Measurements from ENCODE around the gene NFATC1.

The NFATC1 gene

DNA sequence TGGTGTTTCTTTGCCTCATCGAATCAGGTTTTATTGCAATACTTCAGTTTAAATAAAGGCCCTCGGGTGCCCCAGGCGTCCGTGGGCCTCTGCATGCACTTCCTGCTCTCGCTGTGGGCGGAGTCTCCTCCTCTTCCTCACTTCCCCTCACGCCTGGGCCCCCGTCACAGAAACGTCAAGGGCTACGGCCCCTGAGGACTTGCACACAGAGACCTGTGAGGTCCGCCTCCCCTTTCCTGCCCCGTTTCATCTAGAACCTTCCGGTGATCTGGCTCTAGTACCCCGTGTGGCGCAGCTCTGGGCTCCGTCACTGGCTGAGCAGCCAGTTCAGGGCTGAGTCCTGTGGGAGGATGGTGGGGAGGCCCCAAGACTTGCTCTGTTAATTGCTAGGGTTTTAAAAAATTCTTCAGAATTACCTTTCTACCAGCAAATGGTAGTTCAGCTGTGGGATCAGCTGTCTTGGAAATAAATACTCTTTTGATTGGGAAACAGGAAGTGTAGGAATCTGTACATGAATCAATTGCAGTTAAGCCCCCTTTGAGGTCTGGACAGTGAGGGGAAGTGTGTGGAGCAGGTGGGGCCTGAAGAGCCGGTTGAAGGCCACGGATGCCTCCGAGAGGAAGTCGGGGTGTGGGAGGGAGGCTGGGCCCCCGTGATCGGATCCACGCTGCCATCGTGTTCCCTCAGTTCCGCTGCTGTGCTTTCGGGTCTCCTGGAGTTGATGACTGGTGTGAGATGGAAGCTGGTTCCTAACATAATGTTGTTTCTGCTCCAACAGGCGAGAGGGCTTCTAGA is 10.2 kb downstream of the NFATC1 start:
- DNase-seq, result no peak

DNA sequence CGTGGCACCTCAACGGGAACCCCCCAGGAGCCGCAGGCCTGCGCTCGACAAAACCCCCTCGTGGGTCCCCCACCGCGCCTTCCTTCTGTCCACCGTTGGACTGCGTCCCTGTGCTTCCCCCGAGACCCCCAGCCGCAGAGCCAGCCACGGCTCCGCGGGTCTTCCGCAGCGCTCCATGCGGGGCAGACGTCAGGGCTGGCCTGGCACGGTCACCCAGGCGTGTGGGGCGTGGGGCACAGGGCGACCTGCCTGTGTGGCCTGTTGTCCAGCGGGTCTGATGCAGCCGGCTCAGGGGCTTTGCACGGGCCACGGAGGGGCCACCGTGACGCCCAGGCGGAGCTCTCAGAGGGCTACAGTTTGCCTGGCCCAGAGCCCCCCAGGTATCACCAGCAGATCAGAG is 11.0 kb downstream of the NFATC1 start:
- no peak for DNase-seq

DNA sequence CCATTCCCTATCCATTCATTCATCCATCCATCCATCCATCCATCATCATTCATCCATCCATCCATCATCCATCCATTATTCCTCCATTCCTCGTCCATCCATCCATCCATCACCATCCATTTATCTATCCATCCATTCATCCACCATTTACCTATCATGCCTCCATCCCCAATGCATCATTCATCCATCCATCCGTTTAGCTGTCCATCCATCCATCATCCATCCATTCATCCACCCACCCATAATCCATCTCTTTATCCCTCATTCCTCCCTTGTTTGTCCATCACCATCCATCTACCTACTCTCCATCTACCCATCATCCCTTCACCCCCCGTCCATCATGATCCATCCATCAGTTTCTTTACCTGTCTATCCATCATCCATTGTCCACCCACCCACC is 13.6 kb downstream of the NFATC1 start:
- DNase-seq, result no peak

DNA sequence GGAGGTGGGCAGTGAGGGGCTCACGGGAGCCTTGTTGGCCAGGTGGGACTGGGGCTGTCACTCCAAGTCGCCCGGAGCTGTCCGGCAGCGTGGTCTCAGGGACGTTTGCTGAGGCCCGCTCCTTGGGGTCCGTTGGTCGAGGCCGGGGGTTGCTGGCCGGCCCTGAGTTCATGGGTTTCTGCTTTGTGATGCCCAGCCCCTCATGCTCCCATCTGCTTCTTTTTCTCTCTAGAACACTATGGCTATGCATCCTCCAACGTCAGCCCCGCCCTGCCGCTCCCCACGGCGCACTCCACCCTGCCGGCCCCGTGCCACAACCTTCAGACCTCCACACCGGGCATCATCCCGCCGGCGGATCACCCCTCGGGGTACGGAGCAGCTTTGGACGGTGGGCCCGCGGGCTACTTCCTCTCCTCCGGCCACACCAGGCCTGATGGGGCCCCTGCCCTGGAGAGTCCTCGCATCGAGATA is 14.5 kb downstream of the NFATC1 start:
- no peak for DNase-seq

DNA sequence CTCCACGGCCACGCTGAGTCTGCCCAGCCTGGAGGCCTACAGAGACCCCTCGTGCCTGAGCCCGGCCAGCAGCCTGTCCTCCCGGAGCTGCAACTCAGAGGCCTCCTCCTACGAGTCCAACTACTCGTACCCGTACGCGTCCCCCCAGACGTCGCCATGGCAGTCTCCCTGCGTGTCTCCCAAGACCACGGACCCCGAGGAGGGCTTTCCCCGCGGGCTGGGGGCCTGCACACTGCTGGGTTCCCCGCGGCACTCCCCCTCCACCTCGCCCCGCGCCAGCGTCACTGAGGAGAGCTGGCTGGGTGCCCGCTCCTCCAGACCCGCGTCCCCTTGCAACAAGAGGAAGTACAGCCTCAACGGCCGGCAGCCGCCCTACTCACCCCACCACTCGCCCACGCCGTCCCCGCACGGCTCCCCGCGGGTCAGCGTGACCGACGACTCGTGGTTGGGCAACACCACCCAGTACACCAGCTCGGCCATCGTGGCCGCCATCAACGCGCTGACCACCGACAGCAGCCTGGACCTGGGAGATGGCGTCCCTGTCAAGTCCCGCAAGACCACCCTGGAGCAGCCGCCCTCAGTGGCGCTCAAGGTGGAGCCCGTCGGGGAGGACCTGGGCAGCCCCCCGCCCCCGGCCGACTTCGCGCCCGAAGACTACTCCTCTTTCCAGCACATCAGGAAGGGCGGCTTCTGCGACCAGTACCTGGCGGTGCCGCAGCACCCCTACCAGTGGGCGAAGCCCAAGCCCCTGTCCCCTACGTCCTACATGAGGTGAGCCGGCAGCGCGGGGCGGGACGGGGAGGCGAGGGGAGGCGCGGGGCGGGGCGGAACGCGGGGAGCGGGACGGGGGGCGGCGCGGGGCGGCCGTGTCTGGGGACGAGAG is 15.2 kb downstream of the NFATC1 start:
- DNase-seq, result no peak

DNA sequence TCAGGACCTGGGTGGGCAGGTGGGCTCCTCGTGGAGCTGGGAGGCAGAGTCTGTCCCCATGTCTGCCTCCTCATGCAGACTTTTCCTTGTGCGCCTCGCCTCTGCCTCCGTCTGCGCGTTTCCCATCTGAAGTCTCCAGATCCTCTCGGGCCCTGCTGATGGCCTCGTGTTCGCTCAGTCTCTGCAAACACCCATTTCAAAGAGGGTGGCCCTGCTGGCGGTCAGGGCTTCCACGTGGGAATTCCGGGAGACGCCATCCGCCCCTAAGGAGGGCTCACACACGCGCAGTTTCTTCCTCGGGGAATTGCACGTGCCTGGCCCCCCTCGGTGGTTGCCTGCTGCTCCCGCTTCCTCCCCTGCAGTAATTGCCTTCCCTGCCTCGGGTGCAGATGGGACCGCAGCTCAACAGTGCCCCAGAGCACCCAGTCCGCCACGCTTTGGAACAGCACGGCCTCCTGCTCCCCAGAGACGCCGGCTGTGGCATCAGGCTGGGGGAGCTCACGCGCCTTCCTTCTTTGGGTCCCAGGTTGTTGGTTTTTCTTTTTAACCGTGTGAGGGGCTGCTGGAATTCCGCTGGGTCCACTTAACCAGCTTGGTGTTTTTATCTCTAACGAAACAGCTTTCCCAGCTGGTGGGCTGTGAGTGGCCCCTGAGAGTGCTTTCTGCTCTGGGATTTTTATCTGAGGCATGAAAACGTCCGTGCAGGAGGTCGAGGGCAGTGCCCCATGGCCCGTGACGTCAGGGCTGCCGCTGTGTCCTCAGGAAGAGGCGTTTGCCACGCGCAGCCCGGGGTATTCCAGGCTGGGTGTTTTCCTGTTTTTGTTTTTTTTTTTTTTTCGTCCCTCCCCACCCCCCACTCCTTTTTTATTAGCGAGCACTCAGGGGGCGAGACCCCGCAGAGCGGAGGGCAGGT is 16.1 kb downstream of the NFATC1 start:
- DNase-seq, result no peak

DNA sequence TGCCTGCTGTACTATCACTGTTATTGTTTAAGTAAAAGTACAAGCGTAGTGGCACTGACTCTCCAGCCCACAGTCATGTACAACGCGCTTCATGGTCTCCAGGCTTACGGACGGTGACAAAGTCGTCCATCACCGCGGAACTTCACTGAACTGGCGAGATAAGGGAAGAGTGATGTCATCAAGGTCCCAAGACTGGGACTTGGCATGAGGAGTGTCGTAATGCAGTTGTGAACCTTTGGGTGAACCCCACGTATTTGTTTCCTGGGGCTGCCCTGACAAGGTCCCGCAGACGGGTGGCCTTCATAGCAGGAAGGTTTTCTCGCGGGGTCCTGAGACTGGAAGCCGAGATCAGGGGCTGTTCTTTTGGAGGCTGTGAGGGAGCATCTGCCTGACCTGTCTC is 17.3 kb downstream of the NFATC1 start:
- no peak for DNase-seq

DNA sequence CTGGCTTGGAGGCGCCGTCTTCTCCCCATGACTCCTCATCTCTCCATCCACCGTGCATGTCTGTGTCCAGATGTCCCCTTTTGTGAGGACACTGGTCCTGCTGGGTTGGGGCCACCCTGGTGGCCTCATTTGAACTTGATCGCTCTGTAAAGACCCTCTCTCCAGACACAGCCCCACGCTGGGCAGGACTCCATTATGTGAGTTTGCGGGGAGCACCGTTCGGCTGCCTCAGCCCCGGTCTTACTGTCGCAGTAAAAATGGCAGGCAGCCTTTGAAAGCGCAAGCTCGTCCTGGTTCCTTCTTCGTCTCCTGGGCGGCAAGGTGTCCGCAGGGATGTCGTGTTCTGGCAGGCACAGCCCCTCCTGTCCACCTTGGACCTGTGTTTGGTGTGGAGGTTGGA is 17.7 kb downstream of the NFATC1 start:
- no peak for DNase-seq

DNA sequence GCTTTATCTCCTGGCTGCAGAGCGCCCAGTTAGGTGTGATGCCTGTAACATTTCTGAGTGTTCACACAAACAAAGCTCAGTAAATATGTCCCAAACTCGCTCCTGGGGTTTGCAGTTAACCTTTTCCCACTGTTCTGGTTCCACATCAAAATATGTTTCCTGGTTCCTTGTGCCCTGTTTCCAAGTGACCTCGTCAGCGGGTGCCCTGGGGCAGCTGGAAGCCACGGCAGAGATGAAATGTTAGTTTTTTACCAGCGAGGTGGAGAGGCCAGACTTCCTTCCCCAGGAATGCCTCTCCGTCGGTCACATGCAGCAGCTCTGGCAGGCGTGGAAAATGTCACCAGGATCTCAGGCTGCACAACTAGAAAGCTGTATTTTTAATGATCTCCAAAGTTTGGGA is 18.2 kb downstream of the NFATC1 start:
- DNase-seq, result no peak

DNA sequence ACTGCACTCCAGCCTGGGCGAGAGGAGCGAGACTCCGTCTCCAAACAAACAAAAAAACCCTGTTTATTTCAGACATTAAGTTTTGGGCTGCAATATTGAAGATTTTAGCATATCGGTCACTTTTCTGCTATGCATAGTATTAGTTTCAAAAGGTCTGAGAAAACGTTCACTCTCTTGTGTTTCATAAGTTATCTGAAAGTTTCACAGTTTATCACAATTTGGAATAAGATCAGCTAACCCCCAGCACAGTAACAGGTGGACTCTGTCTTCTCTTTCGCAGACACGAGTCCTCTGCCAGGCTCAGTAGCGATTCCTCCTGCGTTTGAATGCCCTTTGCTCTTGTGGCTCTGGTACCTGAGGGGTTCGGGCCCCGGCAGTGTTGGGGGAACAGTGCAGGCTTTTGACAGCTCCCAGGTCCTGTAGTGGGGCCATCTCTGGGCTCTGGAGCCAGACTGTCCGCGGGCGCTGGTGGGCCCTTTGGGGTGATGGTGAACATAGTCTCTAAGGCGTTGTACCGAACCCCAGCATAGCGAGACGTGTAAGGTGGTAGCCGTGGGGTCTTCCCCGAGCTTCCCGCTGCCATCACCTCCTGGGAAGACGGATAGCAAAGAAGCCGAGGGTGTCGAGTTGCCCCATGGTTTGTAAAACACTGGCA is 20.4 kb downstream of the NFATC1 start:
- DNase-seq, result no peak

DNA sequence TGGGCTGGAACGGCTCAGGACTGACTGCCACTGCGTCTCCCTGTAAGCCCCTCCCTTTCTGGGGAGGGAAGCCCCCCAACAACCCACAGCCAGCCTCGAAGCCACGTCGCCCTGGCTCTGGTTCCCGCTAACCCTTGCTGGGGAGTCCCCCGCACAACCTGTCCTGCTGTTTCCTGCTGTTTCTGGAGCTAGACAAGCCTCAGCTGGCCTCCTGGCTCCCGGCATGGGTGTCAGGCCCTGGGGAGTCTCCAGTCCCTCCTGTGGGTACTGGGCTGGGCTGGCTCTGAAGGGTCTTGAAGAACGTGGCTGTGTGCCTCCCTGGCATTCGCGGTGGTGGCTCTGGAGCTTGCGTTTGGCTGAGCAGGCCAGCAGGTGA is 20.9 kb downstream of the NFATC1 start:
- no peak for DNase-seq

DNA sequence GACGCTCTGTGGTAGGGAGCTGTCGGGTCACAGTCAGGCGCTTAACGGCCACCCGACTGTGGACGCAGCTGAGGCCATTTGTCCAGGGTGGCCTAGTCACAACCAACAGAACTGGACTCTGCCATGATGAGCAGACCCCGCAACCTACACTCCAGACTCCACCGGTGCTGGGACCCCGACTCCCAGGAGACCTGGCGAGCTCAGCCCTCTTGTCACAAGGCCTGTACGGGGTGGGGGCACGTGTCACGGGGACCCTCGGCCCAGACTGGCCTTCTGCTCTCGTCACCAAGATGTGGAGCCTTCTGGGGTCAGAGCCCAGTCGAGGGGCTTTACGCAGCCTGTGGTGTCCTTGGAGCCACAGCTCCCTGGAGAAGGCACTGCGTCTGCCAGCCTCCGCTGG is 22.5 kb downstream of the NFATC1 start:
- no peak for DNase-seq

DNA sequence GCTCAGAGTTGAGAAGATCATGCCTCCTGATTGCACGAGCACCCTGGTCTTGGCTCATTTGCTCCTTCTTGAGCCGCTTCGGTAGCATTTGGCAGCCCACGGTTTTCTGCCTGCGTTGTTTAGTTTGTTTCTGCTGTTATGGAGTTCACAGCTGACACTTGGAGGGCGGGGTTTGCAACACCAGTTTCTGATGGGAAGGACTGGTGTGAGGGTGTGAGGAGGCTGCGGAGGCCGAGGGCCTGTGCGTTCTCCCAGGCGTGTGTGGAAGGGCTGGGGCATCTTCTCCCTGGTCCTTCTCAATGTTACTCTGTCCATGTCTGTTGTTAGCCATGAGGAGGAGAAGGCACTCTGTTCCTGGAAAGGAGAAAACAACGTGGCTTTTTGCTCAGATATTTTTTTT is 22.9 kb downstream of the NFATC1 start:
- DNase-seq, result no peak

DNA sequence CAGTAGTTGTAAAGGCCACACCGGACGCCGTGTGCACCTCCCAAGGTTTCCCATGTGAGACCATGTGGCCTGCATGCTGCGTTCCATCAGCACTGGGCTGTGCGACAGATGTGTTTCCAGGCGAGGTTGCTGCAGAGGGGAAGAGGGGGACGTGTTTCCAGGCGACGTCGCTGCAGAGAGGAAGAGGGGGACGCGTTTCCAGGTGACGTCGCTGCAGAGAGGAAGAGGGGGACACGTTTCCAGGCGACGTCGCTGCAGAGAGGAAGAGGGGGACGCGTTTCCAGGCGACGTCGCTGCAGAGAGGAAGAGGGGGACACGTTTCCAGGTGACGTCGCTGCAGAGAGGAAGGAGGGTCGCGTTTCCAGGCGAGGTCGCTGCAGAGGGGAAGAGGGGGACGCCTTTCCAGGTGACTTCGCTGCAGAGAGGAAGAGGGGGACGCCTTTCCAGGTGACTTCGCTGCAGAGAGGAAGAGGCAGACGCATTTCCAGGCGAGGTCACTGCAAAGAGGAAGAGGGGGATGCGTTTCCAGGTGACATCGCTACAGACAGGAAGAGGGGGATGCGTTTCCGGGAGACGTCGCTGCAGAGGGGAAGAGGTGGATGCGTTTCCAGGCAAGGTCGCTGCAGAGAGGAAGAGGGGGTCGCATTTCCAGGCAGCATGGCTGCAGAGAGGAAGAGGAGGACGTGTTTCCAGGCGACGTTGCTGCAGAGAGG is 24.5 kb downstream of the NFATC1 start:
- DNase-seq, result no peak

DNA sequence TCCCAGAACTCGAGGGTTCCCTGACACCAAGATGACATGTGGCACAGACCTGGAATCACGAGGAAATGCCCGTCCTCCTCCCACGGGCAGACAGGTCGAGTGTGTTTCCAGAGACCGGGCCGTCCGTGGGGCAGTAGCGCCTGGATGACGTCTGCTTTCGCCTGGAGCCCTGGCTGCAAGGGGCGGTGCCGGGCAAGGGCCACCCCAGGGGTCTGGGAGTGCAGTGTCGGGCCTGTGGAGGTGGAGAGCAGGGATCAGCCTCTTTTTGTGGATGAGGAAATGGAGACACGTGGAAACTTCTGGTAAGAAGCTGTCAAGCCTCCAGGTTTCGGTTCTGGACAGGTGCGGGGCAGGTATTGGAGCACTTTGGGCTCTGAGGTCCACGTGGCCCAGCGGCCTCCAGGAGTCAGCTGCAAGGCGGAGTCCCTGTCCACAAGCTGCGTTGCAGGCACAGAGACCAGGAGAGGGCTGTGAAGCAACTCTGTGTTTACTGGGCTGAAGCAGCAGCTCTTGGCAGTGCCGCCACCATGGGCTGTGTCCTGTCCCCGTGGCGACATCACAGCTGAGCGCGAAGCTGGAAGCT is 25.6 kb downstream of the NFATC1 start:
- no peak for DNase-seq

DNA sequence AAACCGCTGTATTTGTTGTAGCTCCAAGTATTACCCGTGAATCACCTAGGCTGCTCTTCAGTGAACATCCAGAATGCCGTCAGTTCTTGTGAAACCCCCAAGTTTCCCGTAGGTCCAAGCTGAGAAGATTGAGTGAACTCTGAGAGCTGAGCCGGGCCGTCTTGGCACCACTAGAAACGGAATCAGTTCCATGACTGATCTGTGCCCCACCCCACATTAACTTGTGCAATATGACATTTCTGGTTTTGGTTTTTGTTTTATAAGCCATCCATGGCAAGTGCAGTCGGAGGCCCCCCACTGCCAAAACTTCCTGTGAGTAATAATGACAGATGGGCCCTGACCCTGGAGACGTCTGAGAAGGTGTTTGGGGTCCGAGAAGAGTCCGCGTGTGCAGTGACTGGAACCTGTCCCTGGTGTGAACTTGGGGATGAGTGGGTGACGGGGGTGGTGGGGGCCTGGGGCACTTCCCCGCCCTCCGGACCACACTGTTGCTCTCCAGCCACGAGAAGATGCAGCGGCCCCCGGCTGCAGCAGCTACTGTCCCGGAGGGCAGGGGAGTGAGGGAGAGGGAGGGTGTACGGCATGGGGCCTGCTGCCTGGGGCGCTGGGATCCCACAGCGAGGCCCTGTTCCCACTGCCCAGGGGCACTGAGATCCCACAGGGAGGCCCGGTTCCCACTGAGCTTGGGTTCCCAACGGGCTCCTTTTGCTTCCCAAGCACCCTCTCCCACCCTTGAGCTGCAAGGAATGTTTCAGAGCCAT is 26.5 kb downstream of the NFATC1 start:
- no peak for DNase-seq

DNA sequence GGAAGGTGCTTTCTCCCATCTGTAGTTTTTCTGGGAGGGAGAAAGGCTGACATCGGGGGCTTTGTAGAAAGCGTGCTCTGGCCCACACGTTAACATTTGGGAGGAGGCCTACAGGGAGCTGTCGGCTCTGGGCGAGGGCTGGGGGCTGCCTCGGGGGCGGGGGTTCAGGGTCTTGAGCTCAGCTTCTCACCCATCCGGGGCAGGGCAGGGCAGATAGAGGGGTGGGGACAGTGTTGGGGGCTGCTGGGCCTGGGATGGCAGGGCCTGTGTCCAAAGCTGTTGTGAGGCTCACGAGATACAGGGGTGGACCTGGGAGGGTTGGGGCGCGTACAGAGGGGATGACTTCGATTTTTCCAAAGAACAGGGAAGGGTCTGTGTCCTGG is 27.0 kb downstream of the NFATC1 start:
- DNase-seq, result no peak

DNA sequence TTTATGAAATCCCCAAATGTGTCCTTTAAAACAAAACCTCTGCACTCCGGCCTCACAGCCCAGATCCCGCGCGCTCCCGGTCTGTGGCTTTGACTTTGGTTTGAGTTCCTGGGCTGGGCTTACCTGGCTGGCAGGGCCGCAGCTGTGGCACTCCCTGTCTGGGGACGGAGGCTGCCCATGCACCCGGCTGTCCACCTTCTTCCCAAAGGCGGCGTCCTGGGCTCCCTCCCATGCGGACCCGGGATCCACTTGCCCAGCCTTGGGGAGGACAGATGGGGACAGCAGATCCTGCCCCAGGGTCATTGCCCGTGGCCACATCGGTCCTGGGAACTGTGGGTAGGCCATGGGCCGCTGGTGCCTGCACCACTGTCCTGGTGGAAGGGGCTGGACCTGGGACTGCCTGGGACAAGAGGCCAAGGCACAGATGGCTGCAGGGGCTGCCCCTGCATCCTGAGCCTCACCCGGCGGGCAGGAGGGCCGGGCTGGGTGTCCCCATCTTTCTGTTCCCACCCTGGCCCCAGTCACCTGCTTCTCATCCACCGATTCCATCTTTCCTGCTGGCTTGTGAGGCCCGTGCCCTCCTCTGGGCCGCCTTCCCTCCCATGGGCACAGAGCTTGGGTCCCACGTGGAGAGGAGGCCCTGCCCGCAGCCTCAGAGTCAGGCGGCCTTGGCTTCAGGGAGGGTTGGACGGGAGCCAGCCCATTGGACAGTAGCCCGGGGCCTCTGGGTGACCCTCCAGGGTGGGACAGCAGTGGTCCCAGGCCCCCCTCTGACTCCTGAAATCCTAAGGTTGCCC is 27.7 kb downstream of the NFATC1 start:
- no peak for DNase-seq

DNA sequence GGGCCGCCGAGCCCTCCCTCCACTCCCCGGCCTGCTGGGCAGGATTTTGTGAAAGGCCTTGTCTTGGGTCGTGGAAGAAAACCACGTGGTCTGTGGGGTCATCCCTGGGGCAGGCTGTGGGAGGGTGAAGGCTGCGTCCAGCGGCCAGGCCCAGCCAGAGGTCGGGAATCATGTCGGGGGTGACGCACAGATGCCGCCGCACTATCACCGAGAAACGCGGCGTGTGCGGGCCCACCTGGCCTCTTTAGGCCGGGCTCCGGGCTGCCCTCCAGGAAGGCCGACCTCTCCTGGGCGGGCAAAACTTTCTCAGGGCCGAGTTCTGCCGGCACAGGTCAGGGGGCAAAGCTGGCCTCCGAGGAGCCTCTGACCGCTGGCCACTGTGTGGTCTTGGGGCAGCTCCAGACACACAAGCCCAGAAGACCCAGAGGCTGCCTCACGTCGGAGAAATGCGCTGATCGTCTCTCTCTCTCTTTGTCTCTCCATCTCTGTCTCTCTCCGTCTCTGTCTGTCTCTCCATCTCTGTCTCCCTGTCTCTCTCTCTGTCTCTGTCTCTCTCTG is 28.4 kb downstream of the NFATC1 start:
- no peak for DNase-seq
